B cell (primary cell): Measurements from ENCODE around the gene CD209. TPM values are rescaled to one million over a fixed set of nuclear protein-coding genes. Genes with fewer than 3 reads are reported as not detected.

Source experiments
- ATAC-seq: fragments of 200-7000 bp; cut with Tn5 transposase; one replicate; pipeline ENCODE4 v1.10.0; 2021; ENCODE audit warnings: low read depth, mild to moderate bottlenecking, moderate number of reproducible peaks, moderate library complexity
- CTCF ChIA-PET: fragments of 350-600 bp; sonication (Branson Sonifier 250); formaldehyde crosslinking; loops from one replicate; lab custom pipeline; 2021; ENCODE audit warnings: antibody characterized with exemption, inconsistent platforms; lab: Charles Lee
- POLR2A ChIA-PET: fragments of 350-600 bp; sonication (Branson Sonifier 250); formaldehyde crosslinking; loops from one replicate; lab custom pipeline; 2021; ENCODE audit warnings: antibody characterized with exemption; lab: Charles Lee
- DNase-seq: peaks from one replicate; pipeline ENCODE4 v3.0.0; 2013
- H2AFZ ChIP-seq: 2 replicates; pipeline ENCODE4 v1.6.1; 2012; ENCODE audit warnings: mild to moderate bottlenecking, low read depth, low read length; ENCODE audit not compliant: insufficient read depth, poor library complexity, severe bottlenecking
- H3K27ac ChIP-seq, 2 donors: 1 replicate in 1 of 2; 2 replicates in 1 of 2; pipeline ENCODE4 v1.5.1; 2012 to 2013; ENCODE audit warnings: low read length in 2 of 2, mild to moderate bottlenecking in 2 of 2, moderate library complexity in 1 of 2
- H3K27me3 ChIP-seq, 4 experiments: fragments of 200-600 bp in 1 of 4; sonication (generic) in 1 of 4; replicated peaks in 1 of 4; 1 replicate in 2 of 4; 2 replicates in 2 of 4; pipeline versions ENCODE4 v1.6.1 to v1.7.0; 2013 to 2016; ENCODE audit warnings: low read length in 3 of 4, mild to moderate bottlenecking in 2 of 4, mixed read lengths in 1 of 4, moderate library complexity in 1 of 4; ENCODE audit not compliant: insufficient read depth in 4 of 4, control insufficient read depth in 3 of 4; ENCODE audit errors: control extremely low read depth in 1 of 4
- H3K36me3 ChIP-seq, 2 experiments: replicated peaks in 1 of 2; 1 replicate in 1 of 2; 2 replicates in 1 of 2; pipeline versions ENCODE4 v1.6.1 to v1.7.1; 2013; ENCODE audit warnings: low read length in 1 of 2; ENCODE audit not compliant: insufficient read depth in 2 of 2, control insufficient read depth in 1 of 2; ENCODE audit errors: control extremely low read depth in 1 of 2, extremely low read depth in 1 of 2
- H3K4me1 ChIP-seq, 2 donors: fragments of 200-600 bp in 1 of 2; sonication (generic) in 1 of 2; 1 replicate in 1 of 2; 2 replicates in 1 of 2; pipeline versions ENCODE4 v1.5.1 to v1.6.1; 2013 to 2017; ENCODE audit warnings: low read length in 2 of 2; ENCODE audit not compliant: control insufficient read depth in 2 of 2, insufficient read depth in 2 of 2
- H3K4me2 ChIP-seq: replicated peaks from 2 replicates; pipeline ENCODE3; 2012; ENCODE audit warnings: mild to moderate bottlenecking, low read depth, low read length; ENCODE audit not compliant: poor library complexity, severe bottlenecking
- H3K4me3 ChIP-seq, 5 experiments: fragments of 200-600 bp in 1 of 5; sonication (generic) in 1 of 5; 1 replicate in 3 of 5; 2 replicates in 2 of 5; pipeline versions ENCODE4 v1.5.1 to v1.7.0; 2011 to 2016; ENCODE audit warnings: low read length in 4 of 5, mild to moderate bottlenecking in 4 of 5, low read depth in 2 of 5, control low read depth in 1 of 5, moderate library complexity in 1 of 5; ENCODE audit not compliant: insufficient read depth in 1 of 5; ENCODE audit errors: control extremely low read depth in 1 of 5, extremely low read depth in 1 of 5
- H3K79me2 ChIP-seq: fragments of 200-600 bp; sonication (generic); one replicate; pipeline ENCODE4 v1.6.0; 2016; ENCODE audit warnings: low read length; ENCODE audit not compliant: control insufficient read depth, insufficient read depth
- H3K9ac ChIP-seq: fragments of 200-600 bp; sonication (generic); 2 replicates; pipeline ENCODE4 v1.6.1; 2017; ENCODE audit warnings: mild to moderate bottlenecking, low read length, moderate library complexity
- H3K9me3 ChIP-seq, 3 donors: one replicate each; pipeline versions ENCODE4 v1.6.1 to v1.7.1; 2013; ENCODE audit warnings: low read length in 2 of 3; ENCODE audit not compliant: control insufficient read depth in 2 of 3, insufficient read depth in 1 of 3; ENCODE audit errors: control extremely low read depth in 1 of 3
- H4K20me1 ChIP-seq: 2 replicates; pipeline ENCODE4 v1.6.0; 2012; ENCODE audit warnings: mild to moderate bottlenecking, low read length; ENCODE audit not compliant: insufficient read depth, control insufficient read depth, poor library complexity, severe bottlenecking
- H3K27ac Mint-ChIP-seq: one replicate; pipeline ENCODE4 v1.8.0; 2021; ENCODE audit warnings: mixed read lengths
- H3K27me3 Mint-ChIP-seq: one replicate; pipeline ENCODE4 v1.8.0; 2021; ENCODE audit warnings: mixed read lengths
- H3K4me1 Mint-ChIP-seq: one replicate; pipeline ENCODE4 v1.8.0; 2021; ENCODE audit warnings: mixed read lengths
- H3K4me3 Mint-ChIP-seq: one replicate; pipeline ENCODE4 v1.8.0; 2021; ENCODE audit warnings: mixed read lengths
- H3K9me3 Mint-ChIP-seq: one replicate; pipeline ENCODE4 v1.8.0; 2022; ENCODE audit warnings: mixed read lengths; ENCODE audit not compliant: insufficient read depth
- CTCF ChIP-seq: fragments of 200-600 bp; IDR thresholded peaks from one replicate; pipeline ENCODE4 v1.8.0; 2022; ENCODE audit warnings: antibody characterized with exemption, mild to moderate bottlenecking
- EZH2 ChIP-seq: IDR thresholded peaks from 2 replicates; pipeline ENCODE4 v1.6.1; 2012; ENCODE audit warnings: borderline replicate concordance, low read depth, mild to moderate bottlenecking, moderate library complexity, low read length; ENCODE audit not compliant: insufficient read depth, poor library complexity, severe bottlenecking
- WGBS: methylation state at CpG from one replicate; pipeline ENCODE4 v1.1.5; 2013; ENCODE audit warnings: missing lambda C conversion rate; ENCODE audit not compliant: insufficient coverage; 5-methylcytosine and 5-hydroxymethylcytosine counted together
- intact Hi-C: fragments of 100-400 bp; cut with micrococcal nuclease; formaldehyde crosslinking; loops from one replicate; pipeline ENCODE4 v1.10.0; 2022
- polyA plus RNA-seq: library from polyadenylated mRNA; depleted of rRNA; stranded (reverse); fragments of >200 nt; gene quantifications from 2 replicates; pipeline ENCODE4 v1.2.3, GENCODE V29; 2012
- total RNA-seq, 2 donors: library from RNA; stranded (reverse); fragments of 120-200 nt in 1 of 2; gene quantifications; 1 replicate in 1 of 2; 2 replicates in 1 of 2; pipeline versions ENCODE4 v1.2.3 to v1.2.4, GENCODE V29; 2013 to 2022

The CD209 gene
- total and polyA plus RNA-seq, 2 donors (not counting 1 experiment from before 2014, with no cell fraction given) = 0.10 TPM; not detected in 1

GRCh38 chr19:7739801-7740681, 7.3 kb downstream of the CD209 start:
- Mint-ChIP-seq H3K9me3 (no peaks in the 10 kb centered on the region), H3K4me3 (no peak overlapping the region), H3K4me1 (peaks cover 40% of the 10 kb centered on the region), H3K27ac (no peak overlapping the region), H3K27me3 (peaks cover 8% of the 10 kb centered on the region)
- no peaks in the 10 kb centered on the region for H3K9me3 ChIP-seq
- H3K79me2 ChIP-seq = no peaks in the 10 kb centered on the region
- no peaks in the 10 kb centered on the region for H4K20me1 ChIP-seq
- no peak overlapping the region for H3K4me3 ChIP-seq
- H3K36me3 ChIP-seq = no peaks in the 10 kb centered on the region
- no peak overlapping the region for H3K9ac ChIP-seq
- ChIA-PET CTCF (interaction anchor here (0.7 to 1.4 kb wide), 3 partner anchors 11 to 59 kb away, joined by 3 to 5 read pairs (median 3); partner anchors contain the start of gene TRAPPC5), POLR2A (no interaction called here)
- H3K27ac ChIP-seq = no peak overlapping the region
- DNase-seq (no peak), ATAC-seq (no peak)
- no peaks in the 10 kb centered on the region for H3K27me3 ChIP-seq
- intact Hi-C loops = loop anchor here (5.0 kb wide), 1 partner anchor 57 kb away; no protein-coding TSS in a partner anchor
- WGBS = 78% methylated on average over 15 of the region's 19 CpGs
- no peak overlapping the region for H3K4me2 ChIP-seq
- peaks cover 17 to 18% of the 10 kb centered on the region in 2 donors for H3K4me1 ChIP-seq
- no peak for TF ChIP-seq EZH2
- TF ChIP-seq CTCF = no peak
- no peak overlapping the region for H2AFZ ChIP-seq

- 17% methylated on average over 1 of the region's 2 CpGs for WGBS
- Mint-ChIP-seq H3K27me3 (peaks cover 10% of the 10 kb centered on the region), H3K4me3 (no peak overlapping the region), H3K9me3 (no peaks in the 10 kb centered on the region), H3K4me1 (peaks cover 35% of the 10 kb centered on the region), H3K27ac (no peak overlapping the region)
- POLR2A ChIA-PET = no interaction called here
- Histone ChIP-seq H3K4me1 (peaks cover 10 to 14% of the 10 kb centered on the region in 2 donors), H3K27ac (no peak overlapping the region), H3K27me3 (no peaks in the 10 kb centered on the region), H3K9ac (no peak overlapping the region), H4K20me1 (no peaks in the 10 kb centered on the region), H3K4me3 (no peak overlapping the region), H3K9me3 (no peaks in the 10 kb centered on the region), H2AFZ (no peak overlapping the region), H3K36me3 (no peaks in the 10 kb centered on the region), H3K4me2 (no peak overlapping the region), H3K79me2 (no peaks in the 10 kb centered on the region)
- intact Hi-C loops = no loop called here
- TF ChIP-seq EZH2 (no peak), CTCF (no peak)
- ATAC-seq = no peak
- CTCF ChIA-PET = interaction anchor here (0.9 to 1.4 kb wide), 3 partner anchors 12 to 58 kb away, joined by 3 to 5 read pairs (median 3); partner anchors contain the start of gene TRAPPC5
- no peak for DNase-seq
Observed at GRCh38 chr19:7739211-7739755, 8.1 kb downstream of the CD209 start.
